Astrocyte (in vitro differentiated cells and primary cell): ENCODE results near the gene CA10. TPM values are rescaled to one million over a fixed set of nuclear protein-coding genes. Genes with fewer than 3 reads are reported as not detected.

ENCODE experiments used
- DNase-seq: peaks from one replicate; pipeline ENCODE4 v3.0.0-alpha.2; 2010; ENCODE audit warnings: low read depth
- FAIRE-seq: peaks from 2 replicates; lab custom pipeline; 2011; peaks lifted over from hg19 to GRCh38; lab: Jason Lieb, UNC
- H2AFZ ChIP-seq: 2 replicates; pipeline ENCODE4 v1.6.0; 2012; ENCODE audit warnings: low read depth, low read length, inconsistent platforms
- H3K27ac ChIP-seq: 2 replicates; pipeline ENCODE4 v1.5.1; 2011; ENCODE audit warnings: low read depth, low read length, inconsistent platforms
- H3K27me3 ChIP-seq: 2 replicates; pipeline ENCODE4 v1.6.0; 2011; ENCODE audit warnings: low read length, inconsistent platforms; ENCODE audit not compliant: insufficient read depth
- H3K36me3 ChIP-seq: 2 replicates; pipeline ENCODE4 v1.5.1; 2011; ENCODE audit warnings: low read length, inconsistent platforms; ENCODE audit not compliant: insufficient read depth
- H3K4me1 ChIP-seq: 2 replicates; pipeline ENCODE4 v1.5.1; 2011; ENCODE audit warnings: low read length, inconsistent platforms; ENCODE audit not compliant: insufficient read depth
- H3K4me2 ChIP-seq: 2 replicates; pipeline ENCODE4 v1.6.0; 2012; ENCODE audit warnings: low read length, inconsistent platforms
- H3K4me3 ChIP-seq: 2 replicates; pipeline ENCODE4 v1.5.1; 2011; ENCODE audit warnings: low read depth, mild to moderate bottlenecking, low read length, inconsistent platforms; ENCODE audit not compliant: insufficient read depth
- H3K79me2 ChIP-seq: 2 replicates; pipeline ENCODE4 v1.6.0; 2012; ENCODE audit warnings: mild to moderate bottlenecking, low read length, inconsistent platforms; ENCODE audit not compliant: insufficient read depth
- H3K9ac ChIP-seq: 2 replicates; pipeline ENCODE4 v1.6.0; 2012; ENCODE audit warnings: mild to moderate bottlenecking, low read length, inconsistent platforms
- H3K9me3 ChIP-seq: 2 replicates; pipeline ENCODE4 v1.5.1; 2012; ENCODE audit warnings: low read depth, mild to moderate bottlenecking, low read length, inconsistent platforms; ENCODE audit not compliant: insufficient read depth
- H4K20me1 ChIP-seq: 2 replicates; pipeline ENCODE4 v1.6.0; 2012; ENCODE audit warnings: low read length, inconsistent platforms; ENCODE audit not compliant: insufficient read depth
- H3K27ac Mint-ChIP-seq: one replicate; pipeline ENCODE4 v1.8.0; 2021; ENCODE audit warnings: mild to moderate bottlenecking, mixed read lengths; ENCODE audit not compliant: unreplicated experiment
- H3K27me3 Mint-ChIP-seq: one replicate; pipeline ENCODE4 v1.8.0; 2021; ENCODE audit warnings: low read depth, mixed read lengths; ENCODE audit not compliant: unreplicated experiment
- H3K36me3 Mint-ChIP-seq: one replicate; pipeline ENCODE4 v1.8.0; 2021; ENCODE audit warnings: low read depth, mixed read lengths; ENCODE audit not compliant: unreplicated experiment
- H3K4me1 Mint-ChIP-seq: one replicate; pipeline ENCODE4 v1.8.0; 2021; ENCODE audit warnings: low read depth, mixed read lengths; ENCODE audit not compliant: unreplicated experiment
- H3K4me3 Mint-ChIP-seq: one replicate; pipeline ENCODE4 v1.8.0; 2021; ENCODE audit warnings: mild to moderate bottlenecking, moderate library complexity, mixed read lengths; ENCODE audit not compliant: unreplicated experiment
- H3K9me3 Mint-ChIP-seq: one replicate; pipeline ENCODE4 v1.8.0; 2021; ENCODE audit warnings: mild to moderate bottlenecking, mixed read lengths; ENCODE audit not compliant: unreplicated experiment
- EZH2 ChIP-seq: IDR thresholded peaks from 2 replicates; pipeline ENCODE4 v1.6.1; 2012; ENCODE audit warnings: mild to moderate bottlenecking, low read length, inconsistent platforms; ENCODE audit not compliant: insufficient read depth
- total RNA-seq: library from RNA; stranded (reverse); gene quantifications from 2 replicates; pipeline ENCODE4 v1.2.1, GENCODE V29; 2021
- TF ChIP-seq, protein P1 (sequence below): IDR thresholded peaks from 2 replicates; pipeline ENCODE4 v1.5.1; 2011; ENCODE audit warnings: low read depth, mild to moderate bottlenecking, inconsistent platforms, low read length, moderate library complexity; ENCODE audit not compliant: insufficient read depth

Gene CA10
- total RNA-seq, 1 donor from 2014 or later, result 0.43 TPM

DNA sequence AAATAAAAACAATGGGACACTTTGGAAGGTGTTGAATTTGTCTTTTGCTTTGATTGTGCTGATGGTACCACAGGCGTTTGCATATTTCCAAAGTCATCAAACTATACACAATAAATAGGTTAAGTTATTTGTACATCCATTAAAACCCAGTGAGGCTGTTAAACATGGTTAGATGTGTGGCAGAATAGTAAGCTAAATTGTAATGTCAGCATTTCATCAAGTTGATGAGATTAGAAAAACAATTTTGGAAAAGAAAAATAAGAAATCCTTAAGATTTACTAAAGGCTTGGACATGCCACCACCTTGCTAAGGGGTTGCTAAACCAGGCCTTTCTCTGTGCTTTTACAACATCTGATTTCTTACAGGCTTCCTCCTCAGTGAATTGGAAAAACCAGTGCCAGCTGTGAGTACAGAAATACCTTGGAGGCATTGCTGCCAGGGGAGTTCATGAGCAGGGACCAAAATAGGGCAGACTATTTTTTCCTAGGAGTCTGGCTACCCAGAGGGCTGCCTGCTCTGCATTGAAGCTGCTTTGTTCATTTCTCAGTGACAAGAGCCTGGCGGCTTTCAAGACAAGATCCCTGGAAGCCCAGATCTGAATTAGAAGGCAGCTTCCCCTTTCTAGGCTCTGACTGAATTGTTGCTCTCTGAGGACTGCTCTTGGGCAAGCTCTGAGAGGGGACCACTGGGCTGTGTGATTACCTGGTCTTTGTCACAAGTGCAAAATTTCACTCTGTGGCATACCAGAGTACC, 43.4 kb upstream of the CA10 start:
- FAIRE-seq, result no peak
- H3K27me3 Mint-ChIP-seq, result peaks cover 4% of the 10 kb centered on the region
- Histone ChIP-seq H2AFZ (no peak overlapping the region), H3K9me3 (no peaks in the 10 kb centered on the region), H3K4me1 (no peaks in the 10 kb centered on the region), H3K79me2 (no peaks in the 10 kb centered on the region), H3K36me3 (no peaks in the 10 kb centered on the region), H3K4me3 (no peak overlapping the region), H3K27ac (no peak overlapping the region), H3K4me2 (no peak overlapping the region), H3K9ac (no peak overlapping the region), H4K20me1 (no peaks in the 10 kb centered on the region), H3K27me3 (no peaks in the 10 kb centered on the region)
- DNase-seq, result no peak
- no peak overlapping the region for H3K27ac Mint-ChIP-seq
- H3K36me3 Mint-ChIP-seq, result no peaks in the 10 kb centered on the region
- no peak overlapping the region for H3K4me3 Mint-ChIP-seq
- H3K4me1 Mint-ChIP-seq, result no peaks in the 10 kb centered on the region
- no peaks in the 10 kb centered on the region for H3K9me3 Mint-ChIP-seq
- TF ChIP-seq, protein P1, sequence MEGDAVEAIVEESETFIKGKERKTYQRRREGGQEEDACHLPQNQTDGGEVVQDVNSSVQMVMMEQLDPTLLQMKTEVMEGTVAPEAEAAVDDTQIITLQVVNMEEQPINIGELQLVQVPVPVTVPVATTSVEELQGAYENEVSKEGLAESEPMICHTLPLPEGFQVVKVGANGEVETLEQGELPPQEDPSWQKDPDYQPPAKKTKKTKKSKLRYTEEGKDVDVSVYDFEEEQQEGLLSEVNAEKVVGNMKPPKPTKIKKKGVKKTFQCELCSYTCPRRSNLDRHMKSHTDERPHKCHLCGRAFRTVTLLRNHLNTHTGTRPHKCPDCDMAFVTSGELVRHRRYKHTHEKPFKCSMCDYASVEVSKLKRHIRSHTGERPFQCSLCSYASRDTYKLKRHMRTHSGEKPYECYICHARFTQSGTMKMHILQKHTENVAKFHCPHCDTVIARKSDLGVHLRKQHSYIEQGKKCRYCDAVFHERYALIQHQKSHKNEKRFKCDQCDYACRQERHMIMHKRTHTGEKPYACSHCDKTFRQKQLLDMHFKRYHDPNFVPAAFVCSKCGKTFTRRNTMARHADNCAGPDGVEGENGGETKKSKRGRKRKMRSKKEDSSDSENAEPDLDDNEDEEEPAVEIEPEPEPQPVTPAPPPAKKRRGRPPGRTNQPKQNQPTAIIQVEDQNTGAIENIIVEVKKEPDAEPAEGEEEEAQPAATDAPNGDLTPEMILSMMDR, result no peak
- TF ChIP-seq EZH2, result no peak

DNA sequence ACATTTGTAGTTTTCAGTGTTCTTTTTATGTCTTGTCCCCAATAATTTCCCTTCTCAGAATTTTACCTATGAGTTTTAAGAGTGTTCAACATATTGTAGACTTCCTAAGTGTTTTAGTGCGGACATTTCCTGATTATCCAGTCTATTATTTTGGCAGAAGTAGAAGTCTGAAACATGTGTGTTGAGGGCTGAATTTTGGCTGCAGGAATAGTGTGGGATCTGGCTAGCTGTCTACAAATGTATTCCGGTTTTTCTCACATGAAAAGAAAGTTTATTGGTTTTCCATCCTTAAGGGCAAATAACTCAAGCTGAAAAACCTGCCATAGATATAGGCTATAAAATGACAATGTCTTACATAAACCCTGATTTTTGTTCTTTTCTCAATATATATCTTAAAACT, 33.0 kb upstream of the CA10 start:
- Mint-ChIP-seq H3K36me3 (no peaks in the 10 kb centered on the region), H3K27me3 (no peaks in the 10 kb centered on the region), H3K27ac (no peak overlapping the region), H3K9me3 (no peaks in the 10 kb centered on the region), H3K4me1 (no peaks in the 10 kb centered on the region), H3K4me3 (no peak overlapping the region)
- Histone ChIP-seq H3K27ac (no peak overlapping the region), H3K4me3 (no peak overlapping the region), H2AFZ (no peak overlapping the region), H3K79me2 (no peaks in the 10 kb centered on the region), H3K36me3 (no peaks in the 10 kb centered on the region), H4K20me1 (no peaks in the 10 kb centered on the region), H3K27me3 (no peaks in the 10 kb centered on the region), H3K9me3 (no peaks in the 10 kb centered on the region), H3K4me1 (no peaks in the 10 kb centered on the region), H3K4me2 (no peak overlapping the region), H3K9ac (no peak overlapping the region)
- no peak for DNase-seq
- no peak for FAIRE-seq
- TF ChIP-seq, protein P1, result no peak
- no peak for TF ChIP-seq EZH2

GRCh38 chr17:52181782-52182181, 23.3 kb upstream of the CA10 start:
- Histone ChIP-seq H3K4me2 (no peak overlapping the region), H2AFZ (no peak overlapping the region), H3K36me3 (no peaks in the 10 kb centered on the region), H3K9me3 (no peaks in the 10 kb centered on the region), H3K4me3 (no peak overlapping the region), H3K27ac (no peak overlapping the region), H4K20me1 (no peaks in the 10 kb centered on the region), H3K79me2 (no peaks in the 10 kb centered on the region), H3K9ac (no peak overlapping the region), H3K4me1 (no peaks in the 10 kb centered on the region), H3K27me3 (no peaks in the 10 kb centered on the region)
- Mint-ChIP-seq H3K9me3 (no peaks in the 10 kb centered on the region), H3K4me3 (no peak overlapping the region), H3K27me3 (no peaks in the 10 kb centered on the region), H3K4me1 (no peaks in the 10 kb centered on the region), H3K36me3 (no peaks in the 10 kb centered on the region), H3K27ac (no peak overlapping the region)
- no peak for TF ChIP-seq EZH2
- TF ChIP-seq, protein P1, result no peak
- FAIRE-seq (no peak), DNase-seq (no peak)
